HG02642 (cell line): ENCODE measurements around the gene SMARCB1.

Experiments used
- ATAC-seq: cut with Tn5 transposase; IDR thresholded peaks from one replicate; pipeline ENCODE4 v1.9.1; 2021; ENCODE audit warnings: mild to moderate bottlenecking; ENCODE audit not compliant: unreplicated experiment, poor library complexity

SMARCB1 gene

DNA sequence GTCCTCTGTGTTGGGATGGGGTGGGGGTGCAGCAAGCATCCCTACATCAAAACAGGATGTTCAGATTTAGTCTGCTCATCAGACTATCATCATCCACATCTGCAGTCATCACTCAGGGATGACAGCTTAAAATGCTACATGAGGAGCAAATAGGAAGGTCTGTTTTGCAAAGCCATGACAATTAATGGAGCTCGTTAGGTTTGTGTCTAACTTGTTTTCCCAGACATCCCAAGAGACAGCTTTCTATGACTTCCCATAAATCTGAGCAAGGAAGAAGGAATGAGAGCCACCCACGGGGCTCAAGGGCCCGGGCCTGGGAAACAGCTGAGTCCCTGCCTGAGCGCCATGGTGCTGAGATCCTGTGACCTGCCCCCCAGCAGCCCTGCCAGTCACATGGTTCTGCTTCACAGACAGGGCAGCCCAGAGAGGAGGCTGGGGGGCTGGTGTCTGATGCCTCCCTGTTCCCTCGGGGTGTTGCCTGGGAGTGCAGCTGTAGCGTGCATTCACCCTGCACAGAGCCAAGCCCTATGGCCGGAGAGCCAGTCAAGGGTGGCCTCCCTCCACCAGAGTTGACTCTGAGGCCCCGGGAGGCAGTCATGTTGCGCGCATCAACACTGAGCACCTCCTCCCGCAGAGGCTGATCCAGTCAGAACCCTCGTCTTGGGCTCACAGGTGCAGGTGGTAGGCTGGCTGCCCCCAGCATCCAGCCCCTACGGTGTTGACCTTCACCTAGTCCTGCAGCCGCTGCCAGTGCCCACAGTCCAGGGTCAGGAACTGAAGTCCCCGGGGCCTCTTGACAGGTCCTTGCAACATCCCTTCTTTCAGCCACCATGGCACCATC, 40.0 kb downstream of the SMARCB1 start:
- ATAC-seq, result no peak

DNA sequence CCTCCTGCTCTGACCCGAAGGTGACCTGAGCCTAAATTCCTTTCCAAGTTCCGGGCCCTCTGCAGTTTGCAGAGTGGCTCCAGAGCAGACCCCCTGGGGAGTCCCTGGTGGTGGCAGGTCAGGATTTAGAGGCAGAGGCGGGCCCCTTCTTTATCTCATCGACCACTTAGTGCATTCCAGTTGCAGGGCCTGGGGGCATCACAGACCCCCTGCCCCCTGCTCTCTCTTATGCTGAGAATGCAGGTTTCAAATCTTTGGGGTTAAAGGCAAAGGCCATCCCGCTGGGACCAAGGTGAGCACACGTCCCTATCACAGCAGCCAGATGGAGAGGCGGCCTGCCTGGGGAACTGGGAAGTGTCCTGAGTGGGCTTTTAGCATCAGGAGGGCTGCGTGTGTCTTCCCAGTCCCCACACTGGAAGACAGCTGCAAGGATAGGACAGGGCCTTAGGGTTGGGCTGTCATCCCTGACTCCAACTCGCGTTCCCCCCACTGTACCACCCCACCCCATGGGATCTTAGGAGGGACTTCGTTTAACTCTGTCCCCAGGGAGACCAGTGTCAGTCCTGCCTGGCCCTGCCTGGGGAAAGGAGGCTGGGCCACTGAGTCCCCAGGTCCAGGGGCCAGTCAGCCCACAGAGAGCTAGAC, 40.7 kb downstream of the SMARCB1 start:
- no peak for ATAC-seq

DNA sequence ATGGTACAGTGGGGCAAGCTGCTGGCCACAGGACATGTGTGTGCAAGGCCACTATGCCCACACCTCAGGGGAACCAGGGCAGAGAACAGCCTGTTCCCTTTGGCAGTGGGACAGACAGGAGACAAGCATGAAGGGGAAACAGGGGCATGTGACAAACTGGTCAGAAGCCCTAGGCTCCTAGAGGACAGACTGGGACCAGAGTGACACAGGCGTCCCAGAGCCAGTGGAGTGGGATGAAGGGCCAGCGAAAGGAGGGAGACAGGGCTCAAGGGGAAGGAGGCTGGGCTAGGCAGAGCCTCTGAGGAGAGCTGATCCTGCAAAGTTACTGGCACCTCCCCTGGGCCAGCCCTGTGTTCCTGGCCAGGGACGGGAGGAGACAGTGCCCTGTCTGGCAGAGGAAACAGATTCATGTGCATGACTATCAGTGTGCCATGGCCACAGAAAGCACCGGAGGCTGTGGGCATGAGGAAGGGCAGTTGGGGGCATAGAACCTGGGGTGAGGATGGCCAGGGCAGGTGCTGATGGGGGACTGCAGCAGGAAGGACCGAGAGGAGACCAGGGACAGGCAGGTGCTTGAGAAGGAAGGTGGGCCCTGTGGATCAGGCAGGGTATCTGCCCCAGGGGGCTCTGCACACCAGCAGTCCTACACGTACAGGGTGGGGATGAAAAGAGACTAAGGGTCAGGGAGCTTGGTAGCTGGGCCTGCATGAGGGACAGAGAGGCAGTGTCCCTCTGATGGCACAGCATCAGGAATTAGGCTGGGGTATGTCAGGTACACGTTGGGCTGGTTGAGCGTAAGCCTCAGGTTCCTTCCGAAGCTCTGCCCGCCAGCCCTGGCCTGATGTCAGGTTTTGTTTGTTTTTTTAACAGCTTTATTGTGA, 42.3 kb downstream of the SMARCB1 start:
- ATAC-seq, result no peak

DNA sequence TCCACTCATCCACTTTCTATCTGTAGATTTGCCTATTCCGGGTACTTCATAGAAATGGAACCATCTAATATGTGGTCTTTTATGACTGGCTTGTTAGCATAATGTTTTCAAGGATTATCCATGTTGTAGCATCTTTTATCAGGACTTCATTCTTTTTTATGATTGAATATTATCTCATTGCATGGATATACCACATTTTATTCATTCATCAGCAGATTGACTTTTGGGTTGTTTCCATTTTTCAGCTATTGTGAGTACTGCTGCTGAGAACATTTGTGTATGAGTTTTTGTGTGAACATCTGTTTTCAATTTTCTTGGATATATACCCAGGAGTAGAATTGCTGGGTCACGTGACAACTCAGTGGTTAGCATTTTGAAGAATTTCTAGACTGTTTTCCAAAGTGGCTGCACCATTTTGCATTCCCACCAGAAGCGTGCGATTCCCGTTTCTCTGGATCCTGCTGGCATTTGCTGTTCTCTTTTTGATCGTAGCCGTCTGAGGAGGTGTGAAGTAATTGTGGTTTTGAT, 43.1 kb downstream of the SMARCB1 start:
- no peak for ATAC-seq

DNA sequence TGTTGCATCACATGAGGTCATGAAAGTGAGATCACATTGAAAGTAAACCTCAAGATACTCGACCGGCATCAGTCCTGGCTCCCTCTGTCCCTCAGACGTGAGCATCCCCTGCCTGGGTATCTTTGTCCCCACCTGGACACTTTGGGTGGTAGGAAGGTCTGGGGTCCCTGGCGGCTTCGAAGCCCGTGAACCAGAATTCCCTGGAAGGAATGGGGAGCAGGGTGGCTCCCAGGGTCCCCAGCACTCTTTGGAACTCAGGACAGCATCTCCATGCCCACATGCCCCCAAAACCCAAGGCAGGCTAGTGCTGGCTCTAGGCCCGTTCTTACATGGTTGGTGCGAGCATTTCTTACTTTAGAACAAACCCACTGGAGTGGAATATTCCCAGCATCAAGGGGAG, 44.5 kb downstream of the SMARCB1 start:
- ATAC-seq, result no peak

DNA sequence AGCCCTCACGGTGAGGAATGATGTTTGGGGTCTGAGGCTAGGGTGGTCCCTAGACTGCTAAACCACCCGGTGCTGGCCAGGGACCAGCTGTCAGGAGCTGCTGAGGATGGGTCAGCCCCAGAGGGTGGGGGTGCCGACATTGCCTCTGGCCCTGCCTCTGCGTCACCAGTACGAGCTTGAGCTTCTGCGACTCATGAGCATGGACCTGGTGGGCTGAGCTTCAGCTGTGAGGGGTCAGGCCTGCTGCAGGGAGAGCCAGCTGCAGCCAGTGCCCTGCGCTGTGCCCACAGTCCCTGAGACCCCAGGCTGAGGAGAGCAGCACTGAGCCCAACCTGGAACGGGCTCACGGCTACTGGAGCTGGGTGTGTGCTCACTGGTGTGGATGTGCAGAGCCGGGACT, 45.0 kb downstream of the SMARCB1 start:
- no peak for ATAC-seq

DNA sequence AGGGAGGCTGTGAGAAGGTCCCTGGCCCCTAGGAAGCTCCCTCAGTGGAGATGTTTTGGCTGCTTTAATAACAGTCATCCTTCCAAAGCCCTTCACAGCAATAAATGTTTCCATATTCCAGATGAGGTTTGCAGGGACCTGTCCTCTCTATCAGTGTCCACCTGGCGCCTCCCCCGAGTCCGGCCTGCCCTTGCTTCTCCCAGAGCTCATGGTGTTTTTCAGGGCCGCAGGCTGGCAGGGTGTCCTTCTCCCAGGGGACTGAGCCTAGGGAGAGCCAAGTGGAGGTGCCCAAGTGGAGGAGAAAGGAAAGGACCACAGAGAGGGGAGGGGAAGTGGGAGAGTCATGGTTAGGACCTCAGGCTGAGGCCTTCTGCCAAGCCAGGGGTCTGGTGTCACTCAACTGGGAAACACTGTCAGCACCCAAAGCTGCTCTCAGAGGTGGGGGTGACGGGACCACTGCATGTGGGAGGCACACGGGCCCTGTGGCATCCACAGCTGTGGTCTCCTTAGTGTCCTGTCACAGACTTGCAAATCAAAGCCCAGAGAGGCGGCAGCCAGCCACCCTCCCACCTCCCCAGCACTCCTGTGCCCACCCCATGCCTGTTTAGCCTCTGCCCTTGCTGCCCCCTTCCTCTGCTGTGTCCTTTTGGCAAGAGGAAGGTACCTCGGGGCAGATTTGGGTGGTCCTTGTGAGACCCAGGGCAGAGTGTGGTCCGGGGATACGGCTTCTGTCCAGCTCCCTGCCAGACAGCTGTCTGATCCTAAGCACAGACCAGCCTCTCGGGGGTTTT, 45.7 kb downstream of the SMARCB1 start:
- ATAC-seq, result no peak

DNA sequence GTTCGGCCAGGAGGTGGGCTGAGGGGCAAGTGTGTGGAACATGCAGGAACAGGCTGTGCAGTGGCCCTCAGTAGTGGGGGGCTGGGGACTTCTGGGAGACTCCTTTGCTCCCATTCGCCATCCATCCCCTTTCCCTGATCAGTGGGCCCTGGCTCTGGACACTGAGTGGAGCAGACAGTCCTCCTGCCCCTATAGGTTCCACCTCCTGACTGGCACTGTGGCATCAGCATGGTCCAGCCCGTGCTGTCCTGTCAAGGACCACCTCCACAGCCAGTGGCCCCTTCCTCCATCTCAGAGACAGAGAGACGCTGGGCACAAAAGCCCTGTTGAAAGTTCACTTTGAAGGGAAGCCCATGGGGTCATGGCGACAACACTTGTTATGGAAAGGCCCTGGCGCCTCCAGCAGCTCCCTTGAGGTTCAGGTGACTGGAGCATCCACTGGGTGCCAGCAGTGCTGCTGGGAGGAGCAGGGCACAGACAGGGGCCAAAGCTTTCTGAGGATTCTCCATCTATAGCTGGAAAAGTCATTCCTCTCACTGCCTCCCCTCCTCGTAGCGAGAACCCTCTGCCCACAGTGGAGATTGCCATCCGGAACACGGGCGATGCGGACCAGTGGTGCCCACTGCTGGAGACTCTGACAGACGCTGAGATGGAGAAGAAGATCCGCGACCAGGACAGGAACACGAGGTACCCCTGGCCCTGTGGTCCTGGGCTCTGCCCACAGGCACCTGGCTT, 46.4 kb downstream of the SMARCB1 start:
- no peak for ATAC-seq

DNA sequence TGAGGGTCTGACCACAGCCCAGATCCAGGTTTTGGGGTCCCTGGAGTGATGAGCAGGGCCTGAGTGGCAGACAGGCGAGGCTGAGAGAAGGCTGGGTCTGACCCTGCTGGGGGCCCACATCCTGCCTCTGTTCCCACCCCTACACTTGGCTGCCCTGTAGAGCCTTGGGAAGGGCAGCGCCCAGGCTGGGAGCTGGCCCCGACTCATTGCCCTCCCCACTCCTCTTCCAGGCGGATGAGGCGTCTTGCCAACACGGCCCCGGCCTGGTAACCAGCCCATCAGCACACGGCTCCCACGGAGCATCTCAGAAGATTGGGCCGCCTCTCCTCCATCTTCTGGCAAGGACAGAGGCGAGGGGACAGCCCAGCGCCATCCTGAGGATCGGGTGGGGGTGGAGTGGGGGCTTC, 47.1 kb downstream of the SMARCB1 start:
- ATAC-seq, result no peak

DNA sequence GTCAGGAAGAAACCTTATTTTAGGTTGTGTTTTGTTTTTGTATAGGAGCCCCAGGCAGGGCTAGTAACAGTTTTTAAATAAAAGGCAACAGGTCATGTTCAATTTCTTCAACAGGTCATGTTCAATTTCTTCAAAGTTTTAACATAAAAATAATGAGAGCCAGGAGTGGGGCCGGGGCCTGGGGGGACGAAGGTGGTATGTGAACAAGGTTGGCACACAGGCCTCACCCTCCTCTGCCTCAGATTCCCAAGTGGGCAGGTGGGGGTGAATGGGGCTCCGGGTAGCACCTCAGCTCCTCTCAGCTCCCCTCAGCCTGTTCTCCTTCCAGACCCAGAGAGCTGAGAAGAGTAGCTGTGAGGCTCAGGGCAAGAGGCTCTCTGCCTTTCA, 47.6 kb downstream of the SMARCB1 start:
- no peak for ATAC-seq

DNA sequence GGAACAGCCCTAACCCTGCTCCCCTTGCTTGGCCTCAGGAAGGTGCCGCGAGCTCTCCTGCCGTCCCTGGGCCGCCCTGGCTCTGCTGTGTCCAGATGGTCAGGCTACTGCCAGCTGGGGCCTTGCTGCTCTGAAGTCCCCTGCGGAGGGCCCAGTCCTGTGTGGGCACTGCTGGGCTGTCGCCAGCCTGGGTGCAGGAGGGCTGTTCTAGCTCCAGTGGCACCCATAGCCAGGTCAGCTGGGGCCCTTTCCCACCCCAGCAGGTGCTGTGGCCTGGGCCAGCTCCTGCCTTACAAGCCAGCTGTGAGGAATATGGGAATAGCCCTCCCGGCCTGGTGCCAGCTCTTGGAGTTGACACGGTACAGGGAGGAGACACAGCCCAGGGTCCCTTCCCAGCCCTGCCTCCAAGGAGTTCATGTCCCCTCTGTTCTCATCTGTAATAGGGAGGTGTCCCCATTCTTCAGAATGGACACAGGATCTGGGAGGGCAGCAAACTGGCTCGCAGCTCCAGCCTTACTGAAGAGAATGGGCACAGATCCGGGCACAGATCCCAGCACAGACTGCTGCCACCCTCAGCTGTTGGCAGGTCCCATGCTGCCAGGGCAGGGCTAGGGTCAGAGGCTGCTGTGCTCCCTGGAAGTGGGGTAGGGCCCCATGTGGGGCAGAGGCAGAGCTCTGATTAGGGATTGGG, 48.2 kb downstream of the SMARCB1 start:
- no peak for ATAC-seq

DNA sequence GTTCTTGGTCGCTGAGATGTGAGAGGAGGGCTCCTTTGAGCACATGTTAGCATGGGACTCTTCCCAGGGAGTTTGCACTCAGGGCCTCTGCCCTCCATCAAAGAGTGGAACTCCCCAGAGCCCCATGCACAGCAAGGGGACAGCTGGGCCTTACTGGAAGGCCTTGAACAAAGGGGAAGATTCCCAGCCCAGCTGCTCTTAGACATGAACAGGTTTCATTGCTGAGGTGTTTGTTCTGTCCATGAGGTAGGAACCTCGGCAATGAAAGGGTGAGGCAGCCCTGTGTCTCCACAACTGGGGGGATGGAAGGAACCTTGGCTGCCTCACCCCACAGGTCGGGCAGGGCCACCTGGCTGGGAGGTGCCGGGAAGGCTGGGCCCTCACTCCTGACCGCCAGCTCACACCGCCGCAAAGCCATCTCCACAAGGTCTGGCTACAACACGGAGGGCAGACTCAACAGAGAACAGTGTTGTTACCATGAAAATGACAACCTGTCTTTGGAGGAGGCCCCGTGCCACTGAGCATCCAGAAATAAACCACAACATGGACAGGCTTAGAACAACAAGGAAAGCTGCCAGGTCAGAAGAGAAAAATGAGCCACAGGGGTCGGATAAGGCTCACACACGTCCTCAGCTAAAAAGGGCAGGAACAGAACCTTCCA, 48.8 kb downstream of the SMARCB1 start:
- no peak for ATAC-seq

DNA sequence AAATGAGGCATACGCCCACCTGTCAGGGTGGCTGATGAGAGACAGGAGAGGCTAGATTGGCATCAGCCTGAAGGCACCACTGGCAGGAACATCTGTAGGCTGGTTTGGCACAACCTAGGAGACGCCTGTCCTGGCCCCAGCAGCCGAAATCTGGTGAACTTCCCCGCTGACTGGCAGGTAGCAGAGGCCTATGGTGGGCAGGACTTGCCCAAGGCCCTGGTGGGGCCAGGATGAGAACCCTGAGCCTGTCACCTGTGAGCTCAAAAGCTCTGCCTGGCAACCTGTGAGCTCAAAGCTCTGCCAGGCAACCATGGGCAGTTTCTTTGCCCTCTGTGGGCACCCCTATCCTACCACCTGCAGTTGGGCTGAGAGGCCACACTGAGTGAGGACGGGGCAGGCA, 49.5 kb downstream of the SMARCB1 start:
- ATAC-seq, result no peak

DNA sequence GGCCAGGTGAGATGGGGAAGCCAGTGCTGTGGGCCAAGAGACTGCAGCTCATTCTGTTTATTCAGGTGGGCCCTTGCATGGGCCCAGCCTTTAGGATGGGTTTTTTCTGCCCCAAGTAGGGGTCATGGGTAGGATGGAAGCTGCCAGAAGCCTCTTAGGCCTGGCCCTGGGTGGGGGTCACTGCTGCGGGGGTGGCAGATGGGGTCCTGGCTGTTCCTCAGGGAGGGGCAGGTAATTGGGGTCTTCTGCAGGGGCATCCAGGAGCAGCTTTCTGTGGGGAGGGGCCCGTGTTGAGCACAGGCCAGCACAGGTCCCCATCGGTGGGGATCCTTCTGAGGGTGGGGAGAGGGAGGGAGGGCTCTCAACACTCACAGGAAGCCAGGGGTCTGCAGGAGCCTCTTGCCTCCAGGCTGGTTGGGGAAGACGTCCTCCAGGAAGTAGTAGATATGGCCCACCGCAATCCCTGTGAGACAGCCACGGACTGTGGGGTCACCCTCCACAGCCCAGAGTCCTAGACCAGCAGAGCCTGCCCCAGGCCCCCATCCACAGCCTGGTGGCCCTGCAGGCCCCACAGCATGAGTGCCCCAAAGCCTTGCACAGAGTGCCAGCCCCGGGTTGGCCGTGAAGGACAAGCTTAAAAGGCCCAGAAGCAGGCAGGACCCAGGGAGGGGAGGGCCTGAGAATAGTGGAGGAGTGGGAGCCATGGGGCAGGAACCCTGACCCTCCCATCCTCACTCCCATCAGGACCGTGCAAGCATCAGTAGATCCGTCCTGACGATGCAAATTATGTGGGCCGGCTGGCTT, 50.1 kb downstream of the SMARCB1 start:
- no peak for ATAC-seq

DNA sequence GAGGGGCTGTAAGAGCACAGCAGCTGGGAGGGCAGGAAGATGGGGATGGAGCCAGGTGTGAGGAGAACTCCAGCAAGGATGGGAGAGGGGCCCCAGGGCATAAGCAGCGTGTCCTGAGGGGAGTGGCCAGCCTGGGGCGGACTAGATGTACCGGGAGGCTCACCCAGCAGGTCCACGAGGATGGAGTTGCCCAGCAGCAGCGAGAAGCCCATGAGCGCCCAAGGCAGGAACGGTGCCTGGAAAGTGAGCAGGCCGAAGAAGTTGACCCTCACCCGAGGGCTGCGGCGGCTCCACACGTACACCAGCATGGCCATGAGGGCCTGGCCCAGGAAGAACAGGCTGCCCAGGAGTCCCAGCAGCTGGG, 50.7 kb downstream of the SMARCB1 start:
- ATAC-seq, result no peak

DNA sequence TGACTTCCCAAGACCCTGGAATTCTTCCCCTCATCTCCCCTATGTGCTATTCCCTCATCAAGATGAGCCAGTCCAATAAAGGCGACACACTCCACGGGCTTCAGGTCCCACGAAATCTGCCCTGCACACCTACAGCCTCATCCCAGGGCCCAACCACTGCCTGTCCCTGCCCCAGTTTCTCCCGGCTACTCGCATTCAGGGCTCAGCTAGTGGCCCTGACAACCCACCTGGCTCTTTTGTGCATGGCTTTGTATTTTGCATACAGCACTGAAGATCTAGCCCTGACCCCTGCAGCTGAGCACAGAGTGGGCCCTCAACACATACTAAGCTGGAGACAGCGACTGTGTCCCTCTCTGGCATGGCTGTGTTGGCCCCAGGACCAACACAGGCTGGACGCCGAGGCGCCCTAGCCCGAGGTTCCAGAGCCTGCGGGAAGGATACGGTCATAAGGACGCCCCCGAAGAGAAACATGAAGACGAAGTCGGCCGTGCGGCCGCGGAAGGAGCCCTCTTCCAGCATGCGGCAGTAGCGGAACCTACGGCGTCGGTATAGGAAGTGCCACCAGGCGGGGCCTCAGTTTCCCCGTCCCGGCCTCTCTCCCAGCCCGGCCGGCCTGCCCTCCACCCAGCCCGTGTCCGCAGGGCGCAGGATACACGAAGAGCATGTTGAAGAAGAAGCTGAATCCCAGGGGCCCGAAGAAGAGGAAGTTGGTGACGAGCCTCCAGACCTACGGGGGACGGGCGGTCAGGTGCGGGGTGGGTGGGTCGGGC, 51.3 kb downstream of the SMARCB1 start:
- peak; percentile 3 for ATAC-seq
